NCI-H774 (cell line): ENCODE measurements around the gene CACNA1D.
"Not testable (repeated sequence)": the region's sequence is repeated elsewhere in the genome, so short reads cannot be mapped to it uniquely, and the experiment has no call there.

ENCODE experiments used
- DNase-seq: peaks from one replicate; lab custom pipeline; 2025; lab: John Stamatoyannopoulos, UW

CACNA1D gene

GRCh38 chr3:53493963-53494791 is at the start of gene CACNA1D:
Gene CACNA1D, plus strand, starts transcription at chr3:53494611. Its CDS starts 556 bp downstream, at chr3:53495167.
- peak; percentile 23 for DNase-seq

- no peak for DNase-seq
Observed at GRCh38 chr3:53457068-53457467, 37.3 kb upstream of the CACNA1D start.

- no peak for DNase-seq
Observed at GRCh38 chr3:53460326-53460725, 34.1 kb upstream of the CACNA1D start.

- no peak for DNase-seq
Observed at GRCh38 chr3:53464424-53464823, 30.0 kb upstream of the CACNA1D start.

GRCh38 chr3:53469758-53470157 is 24.7 kb upstream of the CACNA1D start:
- not testable (repeated sequence) for DNase-seq

- no peak for DNase-seq
Observed at GRCh38 chr3:53473422-53473821, 21.0 kb upstream of the CACNA1D start.

- DNase-seq: not testable (repeated sequence)
Observed at GRCh38 chr3:53476372-53476771, 18.0 kb upstream of the CACNA1D start.

GRCh38 chr3:53477689-53478088 is 16.7 kb upstream of the CACNA1D start:
- DNase-seq: not testable (repeated sequence)

- DNase-seq: no peak
Observed at GRCh38 chr3:53478166-53478830, 16.1 kb upstream of the CACNA1D start.

GRCh38 chr3:53478921-53479664 is 15.3 kb upstream of the CACNA1D start:
- no peak for DNase-seq

GRCh38 chr3:53482227-53482626 is 12.2 kb upstream of the CACNA1D start:
- DNase-seq: no peak

- no peak for DNase-seq
Observed at GRCh38 chr3:53483821-53484220, 10.6 kb upstream of the CACNA1D start.

- DNase-seq: no peak
Observed at GRCh38 chr3:53484984-53485383, 9.4 kb upstream of the CACNA1D start.

- no peak for DNase-seq
Observed at GRCh38 chr3:53485675-53486403, 8.6 kb upstream of the CACNA1D start.

GRCh38 chr3:53486961-53487654 is 7.3 kb upstream of the CACNA1D start:
- DNase-seq: no peak

- no peak for DNase-seq
Observed at GRCh38 chr3:53489386-53489785, 5.0 kb upstream of the CACNA1D start.

- DNase-seq: no peak
Observed at GRCh38 chr3:53489787-53490458, 4.5 kb upstream of the CACNA1D start.

- no peak for DNase-seq
Observed at GRCh38 chr3:53490459-53490968, 3.9 kb upstream of the CACNA1D start.

GRCh38 chr3:53491276-53491675 is 3.1 kb upstream of the CACNA1D start:
- DNase-seq: no peak

- no peak for DNase-seq
Observed at GRCh38 chr3:53493595-53493962, 832 bp upstream of the CACNA1D start.

GRCh38 chr3:53495146-53495519 is 722 bp downstream of the CACNA1D start:
- no peak for DNase-seq
